A549 (cell line): ENCODE measurements around the gene C1QTNF2.

Experiments used
- MAFK ChIP-seq: fragments of 450-650 bp; IDR thresholded peaks from 2 replicates; pipeline ENCODE4 v1.6.1; 2014; ENCODE audit not compliant: partially characterized antibody
- PHF8 ChIP-seq: fragments of 200-600 bp; sonication (generic); IDR thresholded peaks from 2 replicates; pipeline ENCODE4 v1.6.1; 2016; ENCODE audit warnings: low read depth, mild to moderate bottlenecking, antibody characterized with exemption, moderate library complexity, borderline replicate concordance
- RAD21 ChIP-seq, 2 experiments: fragments of >200 bp in 1 of 2; sonication (Bioruptor Twin) in 1 of 2; formaldehyde crosslinking in 1 of 2; IDR thresholded peaks in 1 of 2; conservative IDR thresholded peaks in 1 of 2; 2 replicates in 1 of 2; 3 replicates in 1 of 2; pipeline ENCODE4 v1.6.1; 2012 to 2018; ENCODE audit warnings: inconsistent platforms in 1 of 2
- TF ChIP-seq, protein P1 (sequence below): fragments of >200 bp; sonication (Bioruptor Twin); formaldehyde crosslinking; IDR thresholded peaks from 3 replicates; pipeline ENCODE4 v1.5.1; 2016
- TF ChIP-seq, protein P2 (sequence below): IDR thresholded peaks from 2 replicates; pipeline ENCODE4 v1.6.1; 2012

DNA sequence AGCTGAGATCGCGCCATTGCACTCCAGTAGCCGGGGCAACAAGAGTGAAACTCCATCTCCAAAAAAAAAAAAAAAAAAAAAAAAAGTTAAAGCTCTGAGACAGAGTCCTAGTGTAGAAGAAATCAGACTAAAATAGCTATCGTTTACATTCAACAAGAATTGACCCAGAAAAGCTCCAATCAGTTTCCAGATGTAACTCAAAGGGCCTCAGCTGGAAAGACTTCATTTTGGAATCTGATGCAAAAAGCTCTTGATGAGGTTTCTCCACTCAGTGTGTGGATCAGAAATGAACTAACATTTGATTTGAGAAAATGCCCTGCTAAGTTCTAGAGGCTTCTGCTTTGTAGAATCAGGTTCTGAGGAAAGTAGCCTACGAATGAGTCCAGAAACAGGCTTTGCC is 7.2 kb upstream of the C1QTNF2 start:
- TF ChIP-seq, protein P1, sequence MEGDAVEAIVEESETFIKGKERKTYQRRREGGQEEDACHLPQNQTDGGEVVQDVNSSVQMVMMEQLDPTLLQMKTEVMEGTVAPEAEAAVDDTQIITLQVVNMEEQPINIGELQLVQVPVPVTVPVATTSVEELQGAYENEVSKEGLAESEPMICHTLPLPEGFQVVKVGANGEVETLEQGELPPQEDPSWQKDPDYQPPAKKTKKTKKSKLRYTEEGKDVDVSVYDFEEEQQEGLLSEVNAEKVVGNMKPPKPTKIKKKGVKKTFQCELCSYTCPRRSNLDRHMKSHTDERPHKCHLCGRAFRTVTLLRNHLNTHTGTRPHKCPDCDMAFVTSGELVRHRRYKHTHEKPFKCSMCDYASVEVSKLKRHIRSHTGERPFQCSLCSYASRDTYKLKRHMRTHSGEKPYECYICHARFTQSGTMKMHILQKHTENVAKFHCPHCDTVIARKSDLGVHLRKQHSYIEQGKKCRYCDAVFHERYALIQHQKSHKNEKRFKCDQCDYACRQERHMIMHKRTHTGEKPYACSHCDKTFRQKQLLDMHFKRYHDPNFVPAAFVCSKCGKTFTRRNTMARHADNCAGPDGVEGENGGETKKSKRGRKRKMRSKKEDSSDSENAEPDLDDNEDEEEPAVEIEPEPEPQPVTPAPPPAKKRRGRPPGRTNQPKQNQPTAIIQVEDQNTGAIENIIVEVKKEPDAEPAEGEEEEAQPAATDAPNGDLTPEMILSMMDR = no peak
- TF ChIP-seq, protein P2, sequence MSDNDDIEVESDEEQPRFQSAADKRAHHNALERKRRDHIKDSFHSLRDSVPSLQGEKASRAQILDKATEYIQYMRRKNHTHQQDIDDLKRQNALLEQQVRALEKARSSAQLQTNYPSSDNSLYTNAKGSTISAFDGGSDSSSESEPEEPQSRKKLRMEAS = no peak
- TF ChIP-seq PHF8 (no peak), MAFK (no peak), RAD21 (conservative IDR thresholded peaks at IDR 0.05 in 1 of 2, IDR thresholded peaks at IDR 0.05 in 1 of 2) (no peak)
